GM23248 (cell line): Measurements from ENCODE around the gene NOTUM.

Source experiments
- EZH2 ChIP-seq: fragments of 200-600 bp; sonication (generic); IDR thresholded peaks from 2 replicates; pipeline ENCODE4 v1.6.1; 2018; ENCODE audit warnings: antibody characterized with exemption, mild to moderate bottlenecking; ENCODE audit not compliant: insufficient read depth, poor library complexity, severe bottlenecking
- EZH2phosphoT487 ChIP-seq: fragments of 200-600 bp; sonication (generic); IDR thresholded peaks from 2 replicates; pipeline ENCODE4 v1.6.1; 2018; ENCODE audit warnings: antibody characterized with exemption, moderate library complexity, mild to moderate bottlenecking, low read depth; ENCODE audit not compliant: insufficient read depth

DNA sequence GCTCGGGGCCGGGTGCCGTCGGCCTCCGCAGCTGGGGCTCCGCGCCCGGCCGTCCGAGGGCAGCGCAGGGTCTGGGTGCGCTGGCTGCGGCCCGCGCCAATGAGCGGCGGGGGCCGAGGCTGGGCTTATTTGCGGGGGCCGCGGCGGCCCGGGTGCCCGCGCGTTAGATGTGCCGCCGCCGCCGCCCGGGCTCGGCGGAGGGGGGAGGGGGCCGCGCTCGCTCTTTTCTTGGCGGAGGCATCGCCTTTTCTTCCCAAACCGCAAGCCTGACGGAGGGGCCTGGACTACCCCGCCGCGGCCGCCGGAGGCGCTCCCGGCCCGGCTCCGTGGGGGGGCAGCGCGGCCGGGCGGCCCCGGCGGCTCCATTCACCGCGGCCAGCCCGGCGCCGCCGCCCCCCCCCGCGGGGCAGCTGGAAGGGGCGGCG is at the start of gene NOTUM:
- TF ChIP-seq EZH2 (no peak), EZH2phosphoT487 (no peak)
